Measurements from ENCODE around the gene FCAMR. TPM values are rescaled to one million over a fixed set of nuclear protein-coding genes. Genes with fewer than 3 reads are reported as not detected.

FCAMR gene
- total and polyA plus RNA-seq, 2 donors (not counting 1 experiment from before 2014, with no cell fraction given), result not detected

- no peak overlapping the region for H3K9ac ChIP-seq (ENCODE audit: low read length)
- H3K9me3 ChIP-seq (ENCODE audit: control extremely low read depth in 1 of 3, control insufficient read depth in 2 of 3, insufficient read depth in 1 of 3, low read length in 2 of 3), result no peaks in the 10 kb centered on the region
- ChIA-PET CTCF (interaction anchor here (0.7 to 2.1 kb wide), 5 partner anchors 16 to 205 kb away, joined by 3 to 6 read pairs (median 3); no protein-coding TSS in a partner anchor), POLR2A (no interaction called here)
- H3K79me2 ChIP-seq (ENCODE audit: control insufficient read depth, insufficient read depth, low read length), result peaks cover 3% of the 10 kb centered on the region
- TF ChIP-seq EZH2 (IDR thresholded peaks at IDR 0.05; ENCODE audit: borderline replicate concordance, insufficient read depth, low read depth, low read length, poor library complexity, severe bottlenecking), result no peak
- no peak for TF ChIP-seq CTCF (IDR thresholded peaks at IDR 0.05)
- DNase-seq, result no peak
- ATAC-seq (ENCODE audit: low read depth), result no peak
- Mint-ChIP-seq H3K4me1 (no peaks in the 10 kb centered on the region), H3K4me3 (no peak overlapping the region), H3K9me3 (ENCODE audit: insufficient read depth) (no peaks in the 10 kb centered on the region), H3K27me3 (peaks cover 3% of the 10 kb centered on the region), H3K27ac (no peak overlapping the region)
- no peak overlapping the region for H3K4me2 ChIP-seq (replicated peaks; ENCODE audit: low read depth, low read length, poor library complexity, severe bottlenecking)
- H3K36me3 ChIP-seq (replicated peaks in 1 of 2; ENCODE audit: control extremely low read depth in 1 of 2, control insufficient read depth in 1 of 2, extremely low read depth in 1 of 2, insufficient read depth in 2 of 2, low read length in 1 of 2), result no peaks in the 10 kb centered on the region
- H3K27me3 ChIP-seq (replicated peaks in 1 of 4; ENCODE audit: control extremely low read depth in 1 of 4, control insufficient read depth in 3 of 4, insufficient read depth in 4 of 4, low read length in 3 of 4), result peaks cover 0 to 4% (median 0%) of the 10 kb centered on the region in 4 experiments
- intact Hi-C loops (cut with micrococcal nuclease), result no loop called here
- H4K20me1 ChIP-seq (ENCODE audit: control insufficient read depth, insufficient read depth, low read length, poor library complexity, severe bottlenecking), result no peaks in the 10 kb centered on the region
- WGBS (ENCODE audit: insufficient coverage), result 98% methylated on average over 5 of the region's 13 CpGs
- H2AFZ ChIP-seq (ENCODE audit: insufficient read depth, low read depth, low read length, poor library complexity, severe bottlenecking), result no peak overlapping the region
- H3K4me1 ChIP-seq (ENCODE audit: control insufficient read depth in 2 of 2, insufficient read depth in 2 of 2, low read length in 2 of 2), result no peaks in the 10 kb centered on the region
- no peak overlapping the region for H3K4me3 ChIP-seq (ENCODE audit: control extremely low read depth in 1 of 5, extremely low read depth in 1 of 5, insufficient read depth in 1 of 5, low read depth in 2 of 5, low read length in 4 of 5)
- no peak overlapping the region for H3K27ac ChIP-seq (ENCODE audit: low read length in 2 of 2)
Observed at GRCh38 chr1:206939131-206939530, 31.1 kb downstream of the FCAMR start.

GRCh38 chr1:206937425-206937824 lies 32.8 kb downstream of the FCAMR start:
- no peaks in the 10 kb centered on the region for H3K36me3 ChIP-seq (replicated peaks in 1 of 2; ENCODE audit: control extremely low read depth in 1 of 2, control insufficient read depth in 1 of 2, extremely low read depth in 1 of 2, insufficient read depth in 2 of 2, low read length in 1 of 2)
- CTCF ChIA-PET, result interaction anchor here (4.8 to 14.5 kb wide), 6 partner anchors 9 to 274 kb away, joined by 18 to 723 read pairs (median 96); partner anchors contain the start of genes FCMR and PIGR
- no peak overlapping the region for H3K4me2 ChIP-seq (replicated peaks; ENCODE audit: low read depth, low read length, poor library complexity, severe bottlenecking)
- H3K4me1 ChIP-seq (ENCODE audit: control insufficient read depth in 2 of 2, insufficient read depth in 2 of 2, low read length in 2 of 2), result peaks cover 9 to 12% of the 10 kb centered on the region in 2 donors
- H3K27me3 ChIP-seq (replicated peaks in 1 of 4; ENCODE audit: control extremely low read depth in 1 of 4, control insufficient read depth in 3 of 4, insufficient read depth in 4 of 4, low read length in 3 of 4), result no peaks in the 10 kb centered on the region
- Mint-ChIP-seq H3K4me1 (peaks cover 12% of the 10 kb centered on the region), H3K27me3 (no peaks in the 10 kb centered on the region), H3K4me3 (no peak overlapping the region), H3K9me3 (ENCODE audit: insufficient read depth) (no peaks in the 10 kb centered on the region), H3K27ac (no peak overlapping the region)
- intact Hi-C loops (cut with micrococcal nuclease), result no loop called here
- peaks cover 18% of the 10 kb centered on the region for H3K79me2 ChIP-seq (ENCODE audit: control insufficient read depth, insufficient read depth, low read length)
- POLR2A ChIA-PET, result interaction anchor here (0.6 kb wide), 1 partner anchor 19 kb away, joined by 4 read pairs; no protein-coding TSS in a partner anchor
- TF ChIP-seq EZH2 (IDR thresholded peaks at IDR 0.05; ENCODE audit: borderline replicate concordance, insufficient read depth, low read depth, low read length, poor library complexity, severe bottlenecking) (no peak), CTCF (IDR thresholded peaks at IDR 0.05) (no peak)
- H2AFZ ChIP-seq (ENCODE audit: insufficient read depth, low read depth, low read length, poor library complexity, severe bottlenecking), result no peak overlapping the region
- DNase-seq, result no peak
- H3K4me3 ChIP-seq (ENCODE audit: control extremely low read depth in 1 of 5, extremely low read depth in 1 of 5, insufficient read depth in 1 of 5, low read depth in 2 of 5, low read length in 4 of 5), result no peak overlapping the region
- no peak overlapping the region for H3K9ac ChIP-seq (ENCODE audit: low read length)
- H3K27ac ChIP-seq (ENCODE audit: low read length in 2 of 2), result no peak overlapping the region
- 92% methylated on average over 4 of the region's 6 CpGs for WGBS (ENCODE audit: insufficient coverage)
- no peak for ATAC-seq (ENCODE audit: low read depth)
- H4K20me1 ChIP-seq (ENCODE audit: control insufficient read depth, insufficient read depth, low read length, poor library complexity, severe bottlenecking), result no peaks in the 10 kb centered on the region
- no peaks in the 10 kb centered on the region for H3K9me3 ChIP-seq (ENCODE audit: control extremely low read depth in 1 of 3, control insufficient read depth in 2 of 3, insufficient read depth in 1 of 3, low read length in 2 of 3)
